ENCODE results near the gene ST7. TPM values are rescaled to one million over a fixed set of nuclear protein-coding genes. Genes with fewer than 3 reads are reported as not detected.

Gene ST7
- polyA plus RNA-seq, 2 of the 4 experiments (the other 2 are of a cell fraction) = 16.2 to 26.0 TPM

- no peak for TF ChIP-seq BCL3 (IDR thresholded peaks at IDR 0.05)
- TF ChIP-seq MAZ (IDR thresholded peaks at IDR 0.05; ENCODE audit: borderline replicate concordance, low read depth, low read length) = no peak
These were observed 265.4 kb downstream of the ST7 start (continued) for GRCh38 chr7:117218700-117219099.

GRCh38 chr7:117219485-117219884, 266.2 kb downstream of the ST7 start:
- 0 out of 6 replicates have a peak, but pooled peaks of 1 of the 2 experiments have one; percentile 43 for ATAC-seq
- CTCF ChIA-PET = interaction anchor here (0.8 to 1.6 kb wide), 3 partner anchors 17 to 180 kb away, joined by 3 to 5 read pairs (median 3); no protein-coding TSS in a partner anchor

GRCh38 chr7:117220836-117221235, 267.5 kb downstream of the ST7 start:
- DNase-seq (ENCODE audit: low read depth in 1 of 2, low spot score in 1 of 2) (no peak), ATAC-seq (no peak; a peak in 1 of 6 replicates), FAIRE-seq (no peak)
- Histone ChIP-seq H3K9me3 (no peaks in the 10 kb centered on the region), H3K4me3 (no peak overlapping the region), H3K4me1 (no peaks in the 10 kb centered on the region), H3K27ac (no peak overlapping the region), H3K4me2 (no peak overlapping the region)
- ChIA-PET POLR2A (no interaction called here), CTCF (no interaction called here)
- 84% methylated on average over 5 of the region's 5 CpGs for WGBS (ENCODE audit: missing lambda C conversion rate)
- no peak for TF ChIP-seq SREBF2 (IDR thresholded peaks at IDR 0.05)
- no peak for TF ChIP-seq CTCF (IDR thresholded peaks at IDR 0.05)
- no peak for TF ChIP-seq RAD21 (conservative IDR thresholded peaks at IDR 0.05 in 1 of 2, IDR thresholded peaks at IDR 0.05 in 1 of 2)
- no peak for TF ChIP-seq EHMT2 (IDR thresholded peaks at IDR 0.05; ENCODE audit: low read depth)
- no peak for TF ChIP-seq USF2 (IDR thresholded peaks at IDR 0.05)
- no peak for TF ChIP-seq CHD4 (IDR thresholded peaks at IDR 0.05; ENCODE audit: borderline replicate concordance)
- no peak for TF ChIP-seq HES2 (IDR thresholded peaks at IDR 0.05)
- TF ChIP-seq TFCP2L1 (CRISPR knock-in tag; IDR thresholded peaks at IDR 0.05) = no peak
- TF ChIP-seq GATA3 (IDR thresholded peaks at IDR 0.05; ENCODE audit: borderline replicate concordance) = no peak
- no peak for TF ChIP-seq POLR2AphosphoS2 (conservative IDR thresholded peaks at IDR 0.05; ENCODE audit: low read length)
- TF ChIP-seq HOXA7 (CRISPR knock-in tag; IDR thresholded peaks at IDR 0.05) = no peak
- TF ChIP-seq EP300 (IDR thresholded peaks at IDR 0.05) = no peak
- no peak for TF ChIP-seq POLR2A (IDR thresholded peaks at IDR 0.05; ENCODE audit: low read length)
- no peak for TF ChIP-seq MYC (IDR thresholded peaks at IDR 0.05; ENCODE audit: borderline replicate concordance, low read length)

More at GRCh38 chr7:117219485-117219884, 266.2 kb downstream of the ST7 start:
- Histone ChIP-seq H3K4me1 (no peaks in the 10 kb centered on the region), H3K27ac (no peak overlapping the region), H3K4me3 (no peak overlapping the region), H3K4me2 (no peak overlapping the region), H3K9me3 (no peaks in the 10 kb centered on the region)
- DNase-seq (ENCODE audit: low read depth in 1 of 2, low spot score in 1 of 2) = no peak
- 87% methylated on average over 8 of the region's 8 CpGs for WGBS (ENCODE audit: missing lambda C conversion rate)
- POLR2A ChIA-PET = no interaction called here
- TF ChIP-seq RAD21 (conservative IDR thresholded peaks at IDR 0.05 in 1 of 2, IDR thresholded peaks at IDR 0.05 in 1 of 2) (no peak), FOSL2 (IDR thresholded peaks at IDR 0.05) (no peak), FOSL2 (CRISPR knock-in tag; IDR thresholded peaks at IDR 0.05) (no peak), HDAC2 (IDR thresholded peaks at IDR 0.05) (no peak), GATA3 (IDR thresholded peaks at IDR 0.05; ENCODE audit: borderline replicate concordance) (no peak), ZSCAN20 (CRISPR knock-in tag; IDR thresholded peaks at IDR 0.05) (no peak), FOXS1 (CRISPR knock-in tag; IDR thresholded peaks at IDR 0.05) (no peak), E2F6 (IDR thresholded peaks at IDR 0.05; ENCODE audit: borderline replicate concordance, low read depth) (no peak), ZC3H11A (IDR thresholded peaks at IDR 0.05) (no peak), REST (IDR thresholded peaks at IDR 0.05) (no peak), PHF8 (IDR thresholded peaks at IDR 0.05; ENCODE audit: borderline replicate concordance, low read depth) (no peak), HOXB5 (CRISPR knock-in tag; IDR thresholded peaks at IDR 0.05) (no peak), NPAS2 (CRISPR knock-in tag; IDR thresholded peaks at IDR 0.05; ENCODE audit: borderline replicate concordance) (no peak), POLR2AphosphoS2 (conservative IDR thresholded peaks at IDR 0.05; ENCODE audit: low read length) (no peak)
- no peak for FAIRE-seq
